Liver (tissue), 9 donors: ENCODE measurements around the gene GLYAT. TPM values are rescaled to one million over a fixed set of nuclear protein-coding genes. Genes with fewer than 3 reads are reported as not detected.
A peak's percentile ranks its signal among the peaks of the same experiment; 100 is the strongest.

ENCODE experiments used
- DNase-seq: peaks from one replicate; pipeline ENCODE4 v3.0.0-alpha.2; 2017; ENCODE audit warnings: low spot score
- H3K27ac ChIP-seq, 2 donors: one replicate each; pipeline ENCODE4 v1.7.0; 2013; ENCODE audit warnings: inconsistent platforms in 2 of 2, low read length in 2 of 2, control low read depth in 1 of 2, low read depth in 1 of 2, mild to moderate bottlenecking in 1 of 2
- H3K27me3 ChIP-seq, 4 donors: one replicate each; pipeline versions ENCODE4 v1.6.1 to v1.7.0; 2013; ENCODE audit warnings: low read length in 3 of 4, inconsistent platforms in 1 of 4, mild to moderate bottlenecking in 1 of 4, moderate library complexity in 1 of 4; ENCODE audit not compliant: control insufficient read depth in 4 of 4, insufficient read depth in 4 of 4
- H3K36me3 ChIP-seq, 4 donors: one replicate each; pipeline versions ENCODE4 v1.6.1 to v1.7.0; 2013; ENCODE audit warnings: low read length in 3 of 4, mild to moderate bottlenecking in 3 of 4, low read depth in 1 of 4, moderate library complexity in 1 of 4; ENCODE audit not compliant: control insufficient read depth in 4 of 4, insufficient read depth in 3 of 4
- H3K4me1 ChIP-seq, 4 donors: one replicate each; pipeline versions ENCODE4 v1.6.1 to v1.7.0; 2013; ENCODE audit warnings: low read length in 3 of 4, mild to moderate bottlenecking in 3 of 4, moderate library complexity in 1 of 4; ENCODE audit not compliant: control insufficient read depth in 4 of 4, insufficient read depth in 4 of 4
- H3K4me3 ChIP-seq, 3 donors: one replicate each; pipeline versions ENCODE4 v1.6.1 to v1.7.0; 2013; ENCODE audit warnings: low read length in 3 of 3, control low read depth in 1 of 3, low read depth in 1 of 3, mild to moderate bottlenecking in 1 of 3
- H3K9ac ChIP-seq, 2 donors: one replicate each; pipeline ENCODE4 v1.7.0; 2013; ENCODE audit warnings: low read length in 2 of 2, mild to moderate bottlenecking in 2 of 2, moderate library complexity in 2 of 2, control low read depth in 1 of 2, low read depth in 1 of 2
- H3K9me3 ChIP-seq, 4 donors: one replicate each; pipeline versions ENCODE4 v1.6.1 to v1.7.0; 2013; ENCODE audit warnings: low read length in 3 of 4; ENCODE audit not compliant: control insufficient read depth in 4 of 4
- CTCF ChIP-seq: fragments of 150-350 bp; IDR thresholded peaks from 2 replicates; pipeline ENCODE4 v1.5.1; 2017; ENCODE audit warnings: improper control_type of control experiment, low read depth, low read length; ENCODE audit not compliant: missing input control
- EGR1 ChIP-seq, 2 donors: IDR thresholded peaks; 2 replicates each; pipeline ENCODE4 v1.6.1; 2016 to 2018; ENCODE audit warnings: antibody characterized with exemption in 2 of 2, low read depth in 2 of 2
- FOXA1 ChIP-seq: IDR thresholded peaks from 2 replicates; pipeline ENCODE4 v1.6.1; 2016; ENCODE audit warnings: antibody characterized with exemption
- HNF4A ChIP-seq, 2 donors: conservative IDR thresholded peaks; 2 replicates each; pipeline ENCODE4 v1.6.1; 2016; ENCODE audit warnings: antibody characterized with exemption in 2 of 2, mild to moderate bottlenecking in 2 of 2
- JUND ChIP-seq, 2 donors: IDR thresholded peaks; 2 replicates each; pipeline ENCODE4 v1.6.1; 2016; ENCODE audit warnings: antibody characterized with exemption in 2 of 2
- MAX ChIP-seq: IDR thresholded peaks from 2 replicates; pipeline ENCODE4 v1.6.1; 2016; ENCODE audit warnings: antibody characterized with exemption
- RAD21 ChIP-seq, 2 donors: IDR thresholded peaks; 2 replicates each; pipeline ENCODE4 v1.6.1; 2016; ENCODE audit warnings: antibody characterized with exemption in 2 of 2, mild to moderate bottlenecking in 2 of 2
- REST ChIP-seq: IDR thresholded peaks from 2 replicates; pipeline ENCODE4 v1.6.1; 2016; ENCODE audit warnings: antibody characterized with exemption, mild to moderate bottlenecking
- RXRA ChIP-seq, 2 donors: IDR thresholded peaks; 2 replicates each; pipeline ENCODE4 v1.6.1; 2017 to 2018; ENCODE audit warnings: antibody characterized with exemption in 2 of 2, mild to moderate bottlenecking in 1 of 2
- TAF1 ChIP-seq: conservative IDR thresholded peaks from 2 replicates; pipeline ENCODE4 v1.6.1; 2016; ENCODE audit warnings: antibody characterized with exemption, mild to moderate bottlenecking
- ZBTB33 ChIP-seq: IDR thresholded peaks from 2 replicates; pipeline ENCODE4 v1.6.1; 2016; ENCODE audit warnings: antibody characterized with exemption
- WGBS: extraction: QIAGEN DNeasy Blood & Tissue Kit; methylation state at CpG from one replicate; pipeline ENCODE4 v1.1.7; 2013; 5-methylcytosine and 5-hydroxymethylcytosine counted together
- polyA plus RNA-seq, 2 donors: library from polyadenylated mRNA; stranded (reverse) in 1 of 2; unstranded in 1 of 2; fragments of 200-250 nt in 1 of 2; fragments of >200 nt in 1 of 2; fragmentation: Nextera tagmentation in 1 of 2; extraction: Ambion mirVana in 1 of 2; gene quantifications; one replicate each; pipeline versions ENCODE4 v1.2.1 to v1.2.3, GENCODE V29; 2013 to 2015
- total RNA-seq, 2 donors: library from RNA; depleted of rRNA; stranded (reverse); fragments of >200 nt; gene quantifications; one replicate each; pipeline ENCODE4 v1.2.3, GENCODE V29; 2014
- donor health status: healthy.
- donor health status: healthy.
- donor health status: healthy.
- donor health status: healthy.
- donor health status: healthy.

Gene GLYAT
- total and polyA plus RNA-seq, 4 donors, result 5.6 to 181 (median 110) TPM

GRCh38 chr11:58726737-58727414 lies 4.9 kb downstream of the GLYAT start:
- peaks cover 0 to 2% (median 0%) of the 10 kb centered on the region in 4 donors for H3K36me3 ChIP-seq
- peaks cover 4 to 47% (median 42%) of the 10 kb centered on the region in 4 donors for H3K4me1 ChIP-seq
- no peaks in the 10 kb centered on the region for H3K27me3 ChIP-seq
- DNase-seq, result no peak
- H3K9ac ChIP-seq, result no peak overlapping the region
- no peaks in the 10 kb centered on the region for H3K9me3 ChIP-seq
- WGBS, result 37% methylated on average over 2 of the region's 2 CpGs
- H3K4me3 ChIP-seq, result peak overlapping the region in 2 of 3 donors; percentile 27 to 37
- peak overlapping the region; percentile 39 to 76 for H3K27ac ChIP-seq
- TF ChIP-seq CTCF (no peak), HNF4A (conservative IDR thresholded peaks at IDR 0.05) (peak in 1 of 2 donors; percentile 8), REST (no peak)

GRCh38 chr11:58719406-58720117 lies 12.2 kb downstream of the GLYAT start:
- Histone ChIP-seq H3K27me3 (no peaks in the 10 kb centered on the region), H3K9ac (no peak overlapping the region), H3K27ac (no peak overlapping the region), H3K4me1 (peaks cover 0 to 31% (median 14%) of the 10 kb centered on the region in 4 donors), H3K4me3 (no peak overlapping the region), H3K9me3 (no peaks in the 10 kb centered on the region), H3K36me3 (peaks cover 0 to 26% (median 15%) of the 10 kb centered on the region in 4 donors)
- TF ChIP-seq FOXA1 (no peak), JUND (IDR thresholded peaks at IDR 0.05) (no peak), HNF4A (conservative IDR thresholded peaks at IDR 0.05) (no peak)
- 84% methylated on average over 2 of the region's 2 CpGs for WGBS
- DNase-seq, result no peak

- no peak for DNase-seq
- TF ChIP-seq ZBTB33 (no peak), HNF4A (conservative IDR thresholded peaks at IDR 0.05) (no peak), FOXA1 (no peak), TAF1 (no peak), MAX (no peak), RAD21 (IDR thresholded peaks at IDR 0.05) (no peak), RXRA (IDR thresholded peaks at IDR 0.05) (no peak), JUND (IDR thresholded peaks at IDR 0.05) (no peak), EGR1 (IDR thresholded peaks at IDR 0.05; ENCODE audit: low read depth in 2 of 2) (no peak)
- Histone ChIP-seq H3K36me3 (peaks cover 8 to 65% (median 50%) of the 10 kb centered on the region in 4 donors), H3K9ac (no peak overlapping the region), H3K4me3 (no peak overlapping the region), H3K9me3 (no peaks in the 10 kb centered on the region), H3K4me1 (peaks cover 0 to 3% (median 0%) of the 10 kb centered on the region in 4 donors), H3K27ac (no peak overlapping the region), H3K27me3 (no peaks in the 10 kb centered on the region)
- WGBS, result 66% methylated on average over 1 of the region's 1 CpG
Observed at GRCh38 chr11:58712531-58712930, 19.2 kb downstream of the GLYAT start.
